Natural killer cell (primary cell): Measurements from ENCODE around the gene PTPRM. TPM values are rescaled to one million over a fixed set of nuclear protein-coding genes. Genes with fewer than 3 reads are reported as not detected.

Experiments used
- ATAC-seq, 3 donors: fragments of 150-1000 bp in 2 of 3; fragments of 200-7000 bp in 1 of 3; cut with Tn5 transposase; 1 replicate in 1 of 3; 2 replicates in 2 of 3; pipeline ENCODE4 v1.10.0; 2021; ENCODE audit warnings: mild to moderate bottlenecking in 2 of 3, moderate library complexity in 2 of 3
- DNase-seq, 2 donors: peaks; one replicate each; pipeline versions ENCODE4 v3.0.0 to v3.0.0-alpha.2; 2013 to 2021; ENCODE audit warnings: mixed read lengths in 1 of 2
- H3K27ac ChIP-seq: one replicate; pipeline ENCODE4 v1.5.1; 2013; ENCODE audit warnings: mild to moderate bottlenecking, low read length
- H3K27me3 ChIP-seq: one replicate; pipeline ENCODE4 v1.6.1; 2013; ENCODE audit warnings: low read length; ENCODE audit not compliant: control insufficient read depth, insufficient read depth
- H3K36me3 ChIP-seq: one replicate; pipeline ENCODE4 v1.6.1; 2013; ENCODE audit warnings: low read length; ENCODE audit not compliant: control insufficient read depth, insufficient read depth
- H3K4me1 ChIP-seq: one replicate; pipeline ENCODE4 v1.6.1; 2013; ENCODE audit warnings: low read length; ENCODE audit not compliant: control insufficient read depth, insufficient read depth
- H3K4me3 ChIP-seq: one replicate; pipeline ENCODE4 v1.5.1; 2013; ENCODE audit warnings: low read length
- H3K9me3 ChIP-seq: one replicate; pipeline ENCODE4 v1.6.1; 2013; ENCODE audit warnings: low read length; ENCODE audit not compliant: control insufficient read depth, insufficient read depth
- H3K27ac Mint-ChIP-seq, 2 donors: one replicate each; pipeline ENCODE4 v1.8.0; 2022; ENCODE audit warnings: mild to moderate bottlenecking in 2 of 2, mixed read lengths in 2 of 2, moderate library complexity in 1 of 2
- H3K27me3 Mint-ChIP-seq, 2 donors: one replicate each; pipeline ENCODE4 v1.8.0; 2022; ENCODE audit warnings: low read depth in 2 of 2, mixed read lengths in 2 of 2
- H3K36me3 Mint-ChIP-seq: one replicate; pipeline ENCODE4 v1.8.0; 2022; ENCODE audit warnings: mixed read lengths
- H3K4me1 Mint-ChIP-seq, 2 donors: one replicate each; pipeline ENCODE4 v1.8.0; 2022; ENCODE audit warnings: mixed read lengths in 2 of 2
- H3K4me3 Mint-ChIP-seq: one replicate; pipeline ENCODE4 v1.8.0; 2022; ENCODE audit warnings: mild to moderate bottlenecking, moderate library complexity, mixed read lengths
- H3K9me3 Mint-ChIP-seq, 2 donors: one replicate each; pipeline ENCODE4 v1.8.0; 2022; ENCODE audit warnings: mixed read lengths in 2 of 2
- CTCF ChIP-seq: fragments of 200-600 bp; IDR thresholded peaks from one replicate; pipeline ENCODE4 v1.8.0; 2022; ENCODE audit warnings: antibody characterized with exemption
- whole genome bisulfite sequencing: methylation state at CpG from one replicate; pipeline ENCODE4 v1.1.7; 2013; ENCODE audit warnings: missing lambda C conversion rate; ENCODE audit not compliant: insufficient coverage; 5-methylcytosine and 5-hydroxymethylcytosine counted together
- intact Hi-C: fragments of 100-400 bp; cut with micrococcal nuclease; formaldehyde crosslinking; loops from one replicate; pipeline ENCODE4 v1.14.2; 2022
- total RNA-seq, 4 donors: library from RNA; stranded (reverse); fragments of 120-200 nt in 1 of 4; gene quantifications; one replicate each; pipeline versions ENCODE4 v1.2.3 to v1.2.4, GENCODE V29; 2013 to 2022

Gene PTPRM
- total RNA-seq, 3 donors from 2014 or later (not counting 1 experiment from before 2014, with no cell fraction given), result 5.0 to 13.2 (median 12.1) TPM

- Histone ChIP-seq H3K4me1 (no peaks in the 10 kb centered on the region), H3K36me3 (no peaks in the 10 kb centered on the region), H3K27me3 (no peaks in the 10 kb centered on the region), H3K9me3 (no peaks in the 10 kb centered on the region), H3K27ac (no peak overlapping the region), H3K4me3 (no peak overlapping the region)
- intact Hi-C loops, result no loop called here
- TF ChIP-seq CTCF, result no peak
- no peak for ATAC-seq
- Mint-ChIP-seq H3K27ac (no peak overlapping the region), H3K4me1 (no peaks in the 10 kb centered on the region), H3K4me3 (no peak overlapping the region), H3K27me3 (no peaks in the 10 kb centered on the region), H3K36me3 (no peaks in the 10 kb centered on the region), H3K9me3 (no peaks in the 10 kb centered on the region)
- WGBS, result 96% methylated on average over 1 of the region's 2 CpGs
- DNase-seq, result no peak
These were observed 812.9 kb downstream of the PTPRM start for GRCh38 chr18:8380006-8380405.

GRCh38 chr18:8380926-8381325 is 813.8 kb downstream of the PTPRM start:
- no peaks in the 10 kb centered on the region for H3K4me1 Mint-ChIP-seq
- WGBS, result 100% methylated on average over 1 of the region's 2 CpGs

GRCh38 chr18:8381821-8382459 is 814.8 kb downstream of the PTPRM start:
- no peaks in the 10 kb centered on the region for H3K36me3 ChIP-seq
- no peak for DNase-seq
- no peaks in the 10 kb centered on the region for H3K27me3 ChIP-seq
- WGBS, result 93% methylated on average over 9 of the region's 9 CpGs
- no peak for TF ChIP-seq CTCF
- H3K9me3 ChIP-seq, result no peaks in the 10 kb centered on the region
- ATAC-seq, result no peak
- no peak overlapping the region for H3K27ac ChIP-seq
- Mint-ChIP-seq H3K27ac (no peak overlapping the region), H3K9me3 (no peaks in the 10 kb centered on the region), H3K27me3 (no peaks in the 10 kb centered on the region), H3K4me1 (no peaks in the 10 kb centered on the region), H3K4me3 (no peak overlapping the region), H3K36me3 (no peaks in the 10 kb centered on the region)
- no peak overlapping the region for H3K4me3 ChIP-seq
- H3K4me1 ChIP-seq, result no peaks in the 10 kb centered on the region
- intact Hi-C loops, result no loop called here

More at GRCh38 chr18:8380926-8381325, 813.8 kb downstream of the PTPRM start:
- no peaks in the 10 kb centered on the region for H3K9me3 Mint-ChIP-seq
- no peaks in the 10 kb centered on the region for H3K27me3 Mint-ChIP-seq
- no peaks in the 10 kb centered on the region for H3K4me1 ChIP-seq
- H3K27ac ChIP-seq, result no peak overlapping the region
- H3K36me3 Mint-ChIP-seq, result no peaks in the 10 kb centered on the region
- no peaks in the 10 kb centered on the region for H3K27me3 ChIP-seq
- no peak for TF ChIP-seq CTCF
- no peaks in the 10 kb centered on the region for H3K36me3 ChIP-seq
- no peak for DNase-seq
- no peak overlapping the region for H3K4me3 ChIP-seq
- H3K27ac Mint-ChIP-seq, result no peak overlapping the region
- intact Hi-C loops, result no loop called here
- ATAC-seq, result no peak
- H3K9me3 ChIP-seq, result no peaks in the 10 kb centered on the region
- H3K4me3 Mint-ChIP-seq, result no peak overlapping the region

GRCh38 chr18:8385400-8385799 is 818.3 kb downstream of the PTPRM start:
- intact Hi-C loops, result no loop called here
- H3K36me3 ChIP-seq, result no peaks in the 10 kb centered on the region
- peaks cover 0 to 2% of the 10 kb centered on the region in 2 donors for H3K27me3 Mint-ChIP-seq
- no peaks in the 10 kb centered on the region for H3K9me3 ChIP-seq
- no peak overlapping the region for H3K27ac ChIP-seq
- no peak overlapping the region for H3K4me3 Mint-ChIP-seq
- H3K4me1 ChIP-seq, result no peaks in the 10 kb centered on the region
- H3K36me3 Mint-ChIP-seq, result no peaks in the 10 kb centered on the region
- no peaks in the 10 kb centered on the region for H3K4me1 Mint-ChIP-seq
- no peaks in the 10 kb centered on the region for H3K9me3 Mint-ChIP-seq
- no peak overlapping the region for H3K4me3 ChIP-seq
- ATAC-seq (no peak), DNase-seq (no peak)
- TF ChIP-seq CTCF, result no peak
- no peak overlapping the region for H3K27ac Mint-ChIP-seq
- no peaks in the 10 kb centered on the region for H3K27me3 ChIP-seq
- WGBS, result 94% methylated on average over 4 of the region's 4 CpGs
